ENCODE data around the gene UXT. TPM values are rescaled to one million over a fixed set of nuclear protein-coding genes. Genes with fewer than 3 reads are reported as not detected.

The UXT gene
- total and polyA plus RNA-seq, 9 of the 15 experiments (the other 6 are each of a cell fraction or from before 2014, with no cell fraction given) = 141 to 300 (median 204) TPM

- TF ChIP-seq MEF2A (IDR thresholded peaks at IDR 0.05; ENCODE audit: control insufficient read depth, low read depth, low read length) (no peak), POLR2AphosphoS5 (IDR thresholded peaks at IDR 0.05; ENCODE audit: control insufficient read depth, insufficient read depth, low read depth, low read length) (no peak), TEAD1 (CRISPR knock-in tag; IDR thresholded peaks at IDR 0.05) (no peak), TCF15 (CRISPR knock-in tag; IDR thresholded peaks at IDR 0.05) (no peak), NCOA4 (IDR thresholded peaks at IDR 0.05; ENCODE audit: partially characterized antibody) (no peak), PBX2 (CRISPR knock-in tag; IDR thresholded peaks at IDR 0.05; ENCODE audit: low read depth) (no peak), PBX2 (tag; conservative IDR thresholded peaks at IDR 0.05; ENCODE audit: low read depth) (no peak)
Observed at GRCh38 chrX:47646636-47647035, 12.3 kb downstream of the UXT start (continued).

- peaks cover 9 to 21% of the 10 kb centered on the region in 2 experiments; a peak in 4 of 5 replicates for H3K4me1 ChIP-seq (replicated peaks in 1 of 2; ENCODE audit: control insufficient read depth in 2 of 2, insufficient read depth in 2 of 2, low read length in 2 of 2)
- TF ChIP-seq ZNF561 (CRISPR knock-in tag; conservative IDR thresholded peaks at IDR 0.05) (no peak), KDM1A (IDR thresholded peaks at IDR 0.05) (0 out of 4 replicates have a peak, but pooled peaks of 1 of the 2 experiments have one; percentile 15)
- in situ Hi-C loops (cut with MboI) = no loop called here
- BruUV-seq (replicated peaks) = no TSS peak
- no peak overlapping the region for H2AFZ ChIP-seq (ENCODE audit: low read depth, low read length)
- no peak overlapping the region for H3K9ac ChIP-seq (ENCODE audit: insufficient read depth in 1 of 2, low read depth in 2 of 2, low read length in 2 of 2)
- 67% methylated on average over 8 of the region's 10 CpGs for WGBS (ENCODE audit: insufficient coverage, low coverage, missing lambda C conversion rate)
- H3K27ac ChIP-seq (ENCODE audit: extremely low read depth, low read depth, low read length) = no peak overlapping the region
- H3K4me2 ChIP-seq (ENCODE audit: insufficient read depth, low read length) = no peak overlapping the region
- no peak overlapping the region for H3K4me3 ChIP-seq
- H3K9me1 ChIP-seq (ENCODE audit: control insufficient read depth, insufficient read depth, low read length) = peaks cover 5% of the 10 kb centered on the region
- ChIA-PET CTCF (ENCODE audit: low intra/inter-chr PET ratio) (no interaction called here), POLR2A (no interaction called here)
- H3K36me3 ChIP-seq (ENCODE audit: control insufficient read depth, insufficient read depth, low read length) = peaks cover 73% of the 10 kb centered on the region; the same call in 2 of the 3 replicates
- H4K20me1 ChIP-seq (replicated peaks; ENCODE audit: control insufficient read depth, insufficient read depth, low read length) = no peaks in the 10 kb centered on the region
- FAIRE-seq (no peak), ATAC-seq (no peak), DNase-seq (ENCODE audit: extremely low read depth in 1 of 4, low spot score in 3 of 4) (no peak)
- intact Hi-C loops (cut with micrococcal nuclease) = loop anchor here (5.0 kb wide), 1 partner anchor 83 kb away; the partner anchor contains the start of gene ARAF
- H3K79me2 ChIP-seq (ENCODE audit: control insufficient read depth, insufficient read depth, low read length) = peaks cover 62% of the 10 kb centered on the region
- no peaks in the 10 kb centered on the region for H3K27me3 ChIP-seq (ENCODE audit: control insufficient read depth in 2 of 2, insufficient read depth in 2 of 2, low read length in 2 of 2)
- no peaks in the 10 kb centered on the region for H3K9me3 ChIP-seq (replicated peaks; ENCODE audit: control insufficient read depth, insufficient read depth, low read depth, low read length)
Observed at GRCh38 chrX:47645530-47645929, 13.4 kb downstream of the UXT start.
